Mesendoderm (in vitro differentiated cells): Measurements from ENCODE around the gene FMN1.
A peak's percentile ranks its signal among the peaks of the same experiment; 100 is the strongest.

Source experiments
- DNase-seq: peaks from one replicate; pipeline ENCODE4 v3.0.0; 2013
- H2AK5ac ChIP-seq: 2 replicates; pipeline ENCODE4 v1.6.1; 2013; ENCODE audit warnings: low read length, inconsistent platforms
- H2BK120ac ChIP-seq: 2 replicates; pipeline ENCODE4 v1.6.1; 2013; ENCODE audit warnings: low read depth, mild to moderate bottlenecking, low read length, moderate library complexity, mixed read lengths
- H2BK15ac ChIP-seq: replicated peaks from 2 replicates; pipeline ENCODE4 v1.6.1; 2013; ENCODE audit warnings: low read depth, mild to moderate bottlenecking, moderate library complexity
- H2BK5ac ChIP-seq: 2 replicates; pipeline ENCODE4 v1.6.1; 2013; ENCODE audit warnings: low read length, inconsistent platforms
- H3K18ac ChIP-seq: 2 replicates; pipeline ENCODE4 v1.6.1; 2013; ENCODE audit warnings: mild to moderate bottlenecking, low read length, mixed read lengths
- H3K23ac ChIP-seq: one replicate; pipeline ENCODE4 v1.6.1; 2013; ENCODE audit warnings: low read length
- H3K27ac ChIP-seq: 2 replicates; pipeline ENCODE4 v1.5.1; 2013; ENCODE audit warnings: low read depth, mild to moderate bottlenecking, inconsistent platforms, low read length, moderate library complexity
- H3K27me3 ChIP-seq: 2 replicates; pipeline ENCODE4 v1.6.1; 2013; ENCODE audit warnings: low read length, control low read depth, mild to moderate bottlenecking, inconsistent platforms; ENCODE audit not compliant: insufficient read depth, poor library complexity
- H3K36me3 ChIP-seq: 2 replicates; pipeline ENCODE4 v1.6.1; 2013; ENCODE audit warnings: low read length, inconsistent platforms; ENCODE audit not compliant: control insufficient read depth, insufficient read depth
- H3K4ac ChIP-seq: one replicate; pipeline ENCODE4 v1.6.1; 2013; ENCODE audit warnings: low read depth, mild to moderate bottlenecking, low read length, moderate library complexity
- H3K4me1 ChIP-seq: 2 replicates; pipeline ENCODE4 v1.6.1; 2013; ENCODE audit warnings: low read depth, low read length, inconsistent platforms; ENCODE audit not compliant: control insufficient read depth
- H3K4me2 ChIP-seq: 2 replicates; pipeline ENCODE4 v1.6.1; 2013; ENCODE audit warnings: low read length
- H3K4me3 ChIP-seq: 2 replicates; pipeline ENCODE4 v1.5.1; 2013; ENCODE audit warnings: mild to moderate bottlenecking, low read length
- H3K56ac ChIP-seq: one replicate; pipeline ENCODE4 v1.6.1; 2013; ENCODE audit warnings: low read length
- H3K79me1 ChIP-seq: 2 replicates; pipeline ENCODE4 v1.6.1; 2013; ENCODE audit warnings: low read length, inconsistent platforms
- H3K79me2 ChIP-seq: 2 replicates; pipeline ENCODE4 v1.6.1; 2013; ENCODE audit warnings: mild to moderate bottlenecking, low read length; ENCODE audit not compliant: control insufficient read depth, insufficient read depth
- H3K9ac ChIP-seq: 2 replicates; pipeline ENCODE4 v1.6.1; 2013; ENCODE audit warnings: low read length, inconsistent platforms
- H4K5ac ChIP-seq: one replicate; pipeline ENCODE4 v1.6.1; 2013; ENCODE audit warnings: low read length
- H4K8ac ChIP-seq: one replicate; pipeline ENCODE4 v1.6.1; 2013; ENCODE audit warnings: low read depth, mild to moderate bottlenecking, control low read depth, low read length, moderate library complexity
- WGBS: extraction: QIAGEN DNeasy Blood & Tissue Kit; methylation state at CpG from one replicate; pipeline ENCODE4 v1.1.7; 2013; ENCODE audit warnings: low lambda C conversion rate, missing lambda C conversion rate; ENCODE audit not compliant: insufficient coverage; ENCODE audit errors: extremely low coverage; 5-methylcytosine and 5-hydroxymethylcytosine counted together

FMN1 gene

DNA sequence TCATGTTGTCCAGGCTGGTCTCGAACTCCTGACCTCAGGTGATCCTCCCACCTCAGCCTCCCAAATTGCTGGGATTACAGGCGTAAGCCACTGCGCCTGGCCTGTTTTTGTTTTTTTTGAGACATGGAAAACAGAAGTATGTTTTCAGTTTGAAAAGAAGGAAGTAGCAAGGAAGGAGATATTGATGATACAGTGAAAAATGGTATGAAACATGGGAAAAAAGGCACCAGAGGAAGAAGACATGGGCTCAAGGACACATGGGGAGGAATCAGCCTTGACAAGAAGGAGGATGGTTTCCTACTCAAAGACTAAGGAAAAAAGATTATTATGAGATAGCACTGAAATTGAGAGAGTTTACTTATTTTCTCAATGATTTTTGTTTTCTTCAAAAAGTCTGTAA lies 30.7 kb downstream of the FMN1 start:
- H3K79me1 ChIP-seq = no peaks in the 10 kb centered on the region
- no peak overlapping the region for H4K8ac ChIP-seq
- no peak overlapping the region for H3K18ac ChIP-seq
- H3K4me3 ChIP-seq = no peak overlapping the region
- no peak overlapping the region for H2BK120ac ChIP-seq
- no peaks in the 10 kb centered on the region for H3K27me3 ChIP-seq
- H3K56ac ChIP-seq = no peak overlapping the region
- no peak overlapping the region for H2BK5ac ChIP-seq
- WGBS = no CpG with 5 or more reads among the region's 3 CpGs
- H3K4me2 ChIP-seq = no peak overlapping the region
- DNase-seq = no peak
- no peak overlapping the region for H4K5ac ChIP-seq
- H3K36me3 ChIP-seq = no peaks in the 10 kb centered on the region
- H2BK15ac ChIP-seq = no peak overlapping the region
- H3K79me2 ChIP-seq = no peaks in the 10 kb centered on the region
- H3K23ac ChIP-seq = no peak overlapping the region
- H3K4ac ChIP-seq = no peak overlapping the region
- H3K4me1 ChIP-seq = no peaks in the 10 kb centered on the region
- H3K9ac ChIP-seq = no peak overlapping the region
- no peak overlapping the region for H2AK5ac ChIP-seq
- no peak overlapping the region for H3K27ac ChIP-seq

DNA sequence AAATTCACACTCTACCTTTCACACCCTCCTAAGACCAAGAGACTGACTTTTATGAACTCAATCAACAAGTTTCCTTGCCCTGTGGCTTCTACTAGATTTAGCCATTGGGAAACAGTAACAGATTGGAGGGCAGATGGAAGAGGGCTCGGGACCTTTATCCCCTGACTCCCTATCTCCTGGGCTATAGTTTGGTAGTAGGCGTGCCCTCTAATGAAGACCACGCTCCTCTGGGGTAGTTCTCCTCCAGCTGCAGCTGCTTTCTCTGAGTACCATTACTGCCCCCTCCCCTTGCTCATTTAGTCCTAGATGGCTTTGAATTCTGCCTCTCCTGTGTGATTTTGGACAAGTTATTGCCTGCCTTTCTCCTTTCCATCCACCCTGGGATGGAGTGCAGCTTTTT lies 33.3 kb downstream of the FMN1 start:
- Histone ChIP-seq H2BK5ac (no peak overlapping the region), H3K27me3 (no peaks in the 10 kb centered on the region), H2AK5ac (no peak overlapping the region), H3K4ac (no peak overlapping the region), H3K18ac (no peak overlapping the region), H2BK15ac (no peak overlapping the region), H3K56ac (no peak overlapping the region), H2BK120ac (no peak overlapping the region), H3K23ac (no peak overlapping the region), H3K4me1 (no peaks in the 10 kb centered on the region), H3K4me3 (no peak overlapping the region), H4K5ac (no peak overlapping the region), H4K8ac (no peak overlapping the region), H3K27ac (no peak overlapping the region), H3K36me3 (no peaks in the 10 kb centered on the region), H3K79me2 (no peaks in the 10 kb centered on the region), H3K79me1 (no peaks in the 10 kb centered on the region), H3K9ac (no peak overlapping the region), H3K4me2 (no peak overlapping the region)
- no peak for DNase-seq
- WGBS = no CpG with 5 or more reads among the region's 3 CpGs

DNA sequence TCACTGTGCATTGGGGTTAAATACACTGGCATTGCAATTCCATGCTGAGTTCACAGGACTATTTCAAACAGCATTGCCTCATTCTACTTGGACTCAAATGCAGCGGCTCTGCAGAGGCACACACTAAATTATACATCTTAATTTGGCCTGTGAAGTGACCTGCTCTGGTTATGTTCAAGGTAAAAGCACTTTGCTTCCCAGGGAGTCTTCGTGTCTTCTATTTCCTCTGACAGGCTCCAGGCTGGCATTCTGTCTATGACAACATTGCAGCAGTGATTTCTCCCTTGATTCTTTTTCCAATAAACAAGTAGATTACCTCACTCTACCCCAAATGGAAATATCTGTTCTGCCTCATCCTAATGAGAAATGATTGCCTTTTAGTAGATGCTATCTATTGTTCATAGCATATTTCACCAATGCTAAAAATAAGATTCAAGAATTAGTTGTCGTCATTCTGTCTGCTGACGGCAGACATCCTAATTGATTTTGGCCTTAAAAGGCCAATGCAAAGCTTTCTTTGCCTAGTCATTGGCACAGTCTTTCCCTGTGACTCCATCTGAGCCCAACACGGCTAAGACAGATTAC lies 33.8 kb downstream of the FMN1 start:
- Histone ChIP-seq H3K9ac (no peak overlapping the region), H3K4me1 (no peaks in the 10 kb centered on the region), H3K23ac (no peak overlapping the region), H2AK5ac (no peak overlapping the region), H2BK5ac (no peak overlapping the region), H3K27me3 (no peaks in the 10 kb centered on the region), H3K79me2 (no peaks in the 10 kb centered on the region), H3K4ac (no peak overlapping the region), H3K27ac (no peak overlapping the region), H2BK15ac (no peak overlapping the region), H3K79me1 (no peaks in the 10 kb centered on the region), H3K36me3 (no peaks in the 10 kb centered on the region), H3K56ac (no peak overlapping the region), H4K8ac (no peak overlapping the region), H3K4me3 (no peak overlapping the region), H3K18ac (no peak overlapping the region), H2BK120ac (no peak overlapping the region), H4K5ac (no peak overlapping the region), H3K4me2 (no peak overlapping the region)
- no peak for DNase-seq
- no CpG with 5 or more reads among the region's 5 CpGs for WGBS

DNA sequence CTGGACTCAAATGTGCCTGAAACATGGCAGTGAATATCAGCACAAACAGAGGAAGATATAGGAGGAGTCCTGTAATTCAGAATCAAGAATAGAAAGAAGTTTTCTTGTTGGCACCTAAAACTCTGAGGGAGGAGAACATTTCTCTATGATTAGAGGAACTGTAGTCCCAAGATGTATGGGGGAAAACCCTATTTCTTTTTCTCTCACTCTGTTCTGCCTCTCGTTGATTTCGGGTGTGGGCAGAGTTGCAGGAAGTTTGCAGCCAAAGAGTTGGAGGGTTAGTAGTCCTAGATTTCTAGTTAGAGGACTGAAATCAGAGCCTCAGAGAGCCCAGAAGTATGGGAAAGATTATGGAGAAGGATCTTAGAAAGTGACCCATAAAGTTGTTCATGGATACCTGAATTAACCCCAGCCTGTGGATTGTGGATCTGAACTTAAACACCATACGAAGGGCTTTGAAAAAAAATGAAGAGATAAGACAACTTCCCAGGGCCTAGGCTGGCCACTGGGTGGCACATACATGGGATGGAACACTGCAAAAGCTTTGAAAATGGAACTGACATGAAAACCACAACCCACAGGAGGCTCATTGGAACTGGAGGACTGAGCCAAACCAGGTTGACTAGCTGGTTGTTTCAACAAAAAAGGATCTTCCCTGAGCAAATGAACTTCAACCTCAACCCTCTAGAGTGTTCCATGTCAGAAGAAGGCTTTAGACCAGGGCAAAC lies 34.6 kb downstream of the FMN1 start:
- H3K4me1 ChIP-seq = no peaks in the 10 kb centered on the region
- no peak overlapping the region for H3K23ac ChIP-seq
- no peak overlapping the region for H2AK5ac ChIP-seq
- DNase-seq = peak; percentile 14
- no peak overlapping the region for H2BK5ac ChIP-seq
- no peaks in the 10 kb centered on the region for H3K27me3 ChIP-seq
- no peak overlapping the region for H2BK120ac ChIP-seq
- no peak overlapping the region for H3K27ac ChIP-seq
- H3K56ac ChIP-seq = no peak overlapping the region
- H2BK15ac ChIP-seq = no peak overlapping the region
- H3K79me1 ChIP-seq = no peaks in the 10 kb centered on the region
- H3K4ac ChIP-seq = no peak overlapping the region
- no CpG with 5 or more reads among the region's 3 CpGs for WGBS
- H3K18ac ChIP-seq = no peak overlapping the region
- H3K9ac ChIP-seq = no peak overlapping the region
- H3K4me2 ChIP-seq = no peak overlapping the region
- H3K4me3 ChIP-seq = no peak overlapping the region
- no peaks in the 10 kb centered on the region for H3K79me2 ChIP-seq
- no peak overlapping the region for H4K8ac ChIP-seq
- no peak overlapping the region for H4K5ac ChIP-seq
- H3K36me3 ChIP-seq = no peaks in the 10 kb centered on the region

DNA sequence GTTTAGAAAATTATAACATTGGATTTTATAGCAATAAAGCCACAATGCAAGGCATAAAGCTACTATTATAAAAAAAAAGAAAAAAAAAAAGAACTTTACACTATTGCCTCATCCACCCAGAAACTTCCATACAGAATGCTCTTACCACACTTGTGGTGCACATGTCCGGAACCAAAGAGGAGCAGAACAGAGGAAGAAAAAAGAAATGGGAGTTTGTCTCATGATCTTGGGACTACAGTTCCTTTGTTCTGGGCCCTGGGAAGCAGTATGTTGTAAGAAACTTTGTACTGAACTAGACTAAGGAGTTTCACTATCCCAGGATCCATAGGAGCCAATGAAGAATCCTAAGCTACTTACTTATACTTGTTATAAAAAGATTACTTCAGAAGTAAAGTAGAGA lies 36.1 kb downstream of the FMN1 start:
- Histone ChIP-seq H2BK5ac (no peak overlapping the region), H3K36me3 (no peaks in the 10 kb centered on the region), H3K27me3 (no peaks in the 10 kb centered on the region), H3K4me1 (no peaks in the 10 kb centered on the region), H3K4ac (no peak overlapping the region), H3K4me3 (no peak overlapping the region), H2BK120ac (no peak overlapping the region), H2AK5ac (no peak overlapping the region), H3K18ac (no peak overlapping the region), H3K56ac (no peak overlapping the region), H3K9ac (no peak overlapping the region), H4K5ac (no peak overlapping the region), H3K79me1 (no peaks in the 10 kb centered on the region), H3K79me2 (no peaks in the 10 kb centered on the region), H3K27ac (no peak overlapping the region), H4K8ac (no peak overlapping the region), H3K23ac (no peak overlapping the region), H2BK15ac (no peak overlapping the region), H3K4me2 (no peak overlapping the region)
- DNase-seq = no peak
- no CpG with 5 or more reads among the region's 1 CpG for WGBS
